Stimulated activated CD4-positive, alpha-beta T cell treated with anti-CD3 and anti-CD28 coated beads, Interleukin-4, amount 100 ng/mL, for 24 hours (primary cell): ENCODE data around the gene RUNX1.
"Not testable (repeated sequence)": the region's sequence is repeated elsewhere in the genome, so short reads cannot be mapped to it uniquely, and the experiment has no call there.

Source experiments
- DNase-seq: peaks from one replicate; pipeline ENCODE4 v3.0.0-alpha.2; 2020

RUNX1 gene

DNA sequence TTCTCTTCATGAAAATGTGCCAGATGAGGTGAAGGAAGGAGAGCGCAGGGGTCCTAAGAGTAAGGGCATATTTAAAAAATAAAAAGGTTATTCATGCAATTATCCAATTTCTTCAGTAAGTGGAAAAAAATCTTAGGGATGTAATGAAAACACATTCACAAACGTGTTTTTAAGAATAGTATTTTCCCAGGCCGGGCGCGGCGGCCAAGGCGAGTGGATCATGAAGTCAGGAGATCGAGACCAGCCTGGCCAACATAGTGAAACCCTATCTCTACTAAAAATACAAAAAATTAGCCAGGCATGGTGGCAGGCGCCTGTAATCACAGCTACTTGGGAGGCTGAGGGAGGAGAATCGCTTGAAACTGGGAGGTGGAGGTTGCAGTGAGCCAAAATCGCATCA, 82.2 kb downstream of the RUNX1 start:
- not testable (repeated sequence) for DNase-seq

DNA sequence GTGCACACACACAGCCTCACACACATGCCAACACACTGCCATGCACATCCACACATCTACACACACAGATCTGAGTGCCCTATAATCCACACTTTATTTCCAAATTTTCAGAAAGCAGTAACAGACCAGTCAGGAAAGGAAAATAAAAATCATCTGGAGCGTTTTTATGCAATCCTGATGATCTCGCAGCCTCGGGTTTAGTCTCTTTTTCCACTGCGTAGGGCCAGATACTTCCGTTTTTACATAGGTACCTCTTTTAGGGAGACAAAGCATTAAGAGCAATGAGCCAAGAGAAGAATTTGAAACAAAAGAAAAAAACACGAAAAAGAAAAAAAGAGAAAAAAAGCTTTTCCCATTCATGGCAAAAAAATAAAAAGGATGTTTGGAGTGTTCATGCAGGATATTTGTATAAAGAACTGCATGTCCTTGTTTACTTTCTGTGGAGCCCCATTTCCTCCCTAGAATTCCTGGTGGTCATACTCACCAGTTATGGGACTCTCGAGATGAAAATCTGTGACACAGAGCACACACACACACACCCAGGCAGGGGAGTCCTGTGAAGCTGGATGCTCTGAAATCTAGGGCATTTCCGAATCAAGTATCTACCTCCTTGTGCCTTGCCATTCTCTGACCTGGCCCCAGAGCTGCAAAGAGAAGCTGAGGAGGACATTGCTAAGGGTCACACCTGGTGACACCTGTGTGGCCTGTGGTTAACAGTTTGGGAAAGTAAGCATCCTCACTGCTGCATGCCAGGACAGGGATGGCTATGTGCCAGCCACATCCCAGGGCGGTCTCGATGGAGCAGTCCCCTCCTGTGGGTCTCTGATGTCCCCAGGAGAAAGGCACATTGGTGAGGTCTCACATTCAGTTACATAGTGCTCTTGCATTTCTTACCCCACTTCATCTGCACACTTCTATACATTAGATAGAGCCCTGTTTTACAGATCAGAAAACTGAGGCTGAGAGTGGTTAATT, 83.6 kb downstream of the RUNX1 start:
- no peak for DNase-seq

DNA sequence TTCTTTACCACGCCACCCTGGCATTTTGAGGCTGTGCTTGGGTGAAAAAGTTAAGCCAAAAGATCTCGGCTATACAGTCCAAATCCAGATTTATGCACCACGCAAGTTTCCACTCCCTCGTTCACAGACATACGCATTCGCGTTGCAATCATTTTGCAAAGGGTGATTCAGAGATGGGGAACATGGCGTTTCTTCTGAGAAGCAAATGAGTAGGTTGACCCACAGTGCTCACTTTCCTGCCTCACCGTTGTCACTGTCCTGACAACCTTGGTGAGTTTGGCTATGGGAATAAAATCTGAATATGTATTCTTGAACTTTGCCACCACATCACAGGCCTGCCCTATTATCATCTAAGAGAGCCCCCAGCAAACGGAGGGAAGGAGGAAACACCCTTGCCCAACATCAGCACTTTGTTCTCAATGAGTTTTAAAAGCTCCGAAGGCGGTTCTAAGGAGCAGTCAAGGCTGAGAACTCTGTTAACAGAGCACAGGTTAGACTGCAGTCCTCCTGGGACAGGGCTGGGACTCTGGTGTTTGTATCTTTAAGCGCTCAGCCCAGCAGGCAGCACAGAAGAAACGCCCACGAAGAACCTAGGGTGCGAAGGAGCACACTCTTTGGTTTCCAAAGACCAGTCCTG, 86.4 kb downstream of the RUNX1 start:
- peak; percentile 53 for DNase-seq

DNA sequence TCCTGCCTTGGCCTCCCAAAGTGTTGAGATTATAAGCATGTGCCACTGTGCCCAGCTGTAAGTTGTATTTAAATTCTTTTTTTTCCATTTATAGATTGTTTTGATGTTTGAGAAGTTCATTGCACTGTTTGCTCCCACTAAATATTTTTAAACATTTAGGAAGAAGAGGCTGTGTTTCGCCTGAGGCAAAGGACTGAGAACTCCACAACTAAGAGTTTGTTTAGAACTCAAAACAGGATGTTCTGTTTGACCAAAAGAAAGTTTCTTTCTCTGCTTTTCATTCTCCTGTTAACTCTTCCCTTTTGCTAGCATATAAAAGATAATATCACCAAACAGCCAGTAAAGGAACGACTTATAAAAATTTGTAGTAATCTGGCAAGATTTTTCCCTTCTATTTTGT, 87.0 kb downstream of the RUNX1 start:
- DNase-seq = no peak

DNA sequence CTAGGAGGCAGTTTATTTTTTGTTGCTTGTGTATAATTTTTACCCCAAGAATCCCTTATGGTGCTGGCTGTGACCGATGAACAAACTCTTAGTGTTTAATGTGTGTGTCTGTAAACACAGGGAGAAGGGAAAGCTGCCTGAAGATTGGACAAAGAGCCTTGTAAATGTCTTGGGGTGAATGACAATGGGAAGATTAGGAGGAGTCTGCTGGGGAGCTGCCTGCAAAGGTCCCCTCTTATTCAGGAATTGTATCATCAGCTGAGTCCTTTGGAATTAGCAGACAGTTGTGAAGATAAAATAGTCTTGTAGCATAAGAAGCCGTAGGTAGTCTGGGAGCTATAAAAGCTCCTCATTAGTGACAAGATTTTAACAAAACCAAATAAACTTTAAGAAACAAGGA, 88.4 kb downstream of the RUNX1 start:
- no peak for DNase-seq

DNA sequence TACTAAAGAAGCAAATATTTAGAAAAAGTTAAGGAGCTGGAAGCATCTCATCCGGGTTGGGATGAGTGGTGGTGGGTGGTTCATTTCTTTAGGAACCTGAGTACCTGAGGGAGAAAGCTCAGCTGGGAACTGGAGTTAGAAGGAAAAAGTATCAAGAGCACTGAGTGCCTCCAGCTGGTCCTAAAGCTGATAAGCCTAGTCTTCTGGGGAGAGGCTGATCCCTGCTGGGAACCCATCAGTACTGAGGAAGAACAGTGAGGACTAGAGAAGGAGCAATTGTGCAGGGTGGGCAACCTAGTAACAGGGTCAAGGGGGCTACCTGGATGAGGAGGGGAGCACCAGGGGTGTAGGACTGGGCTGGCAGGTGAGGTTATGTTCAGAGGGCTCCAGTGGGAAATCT, 89.5 kb downstream of the RUNX1 start:
- no peak for DNase-seq

DNA sequence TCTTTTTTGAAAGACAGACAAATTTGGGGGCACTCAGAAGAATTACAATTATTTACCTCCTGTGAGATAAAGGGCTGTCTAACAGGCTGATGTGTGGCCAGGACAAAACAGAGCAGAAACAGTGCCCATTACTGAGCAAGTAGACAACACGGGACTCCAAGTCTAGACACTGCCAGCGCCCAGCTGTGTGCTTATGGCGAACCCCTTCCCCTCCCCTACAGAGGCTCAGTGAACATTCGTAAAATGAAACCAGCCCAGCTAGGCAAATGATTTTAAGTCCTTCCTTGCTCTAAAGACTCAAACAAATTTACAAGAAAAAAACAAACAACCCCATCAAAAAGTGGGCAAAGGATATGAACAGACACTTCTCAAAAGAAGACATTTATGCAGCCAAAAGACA, 91.1 kb downstream of the RUNX1 start:
- no peak for DNase-seq

DNA sequence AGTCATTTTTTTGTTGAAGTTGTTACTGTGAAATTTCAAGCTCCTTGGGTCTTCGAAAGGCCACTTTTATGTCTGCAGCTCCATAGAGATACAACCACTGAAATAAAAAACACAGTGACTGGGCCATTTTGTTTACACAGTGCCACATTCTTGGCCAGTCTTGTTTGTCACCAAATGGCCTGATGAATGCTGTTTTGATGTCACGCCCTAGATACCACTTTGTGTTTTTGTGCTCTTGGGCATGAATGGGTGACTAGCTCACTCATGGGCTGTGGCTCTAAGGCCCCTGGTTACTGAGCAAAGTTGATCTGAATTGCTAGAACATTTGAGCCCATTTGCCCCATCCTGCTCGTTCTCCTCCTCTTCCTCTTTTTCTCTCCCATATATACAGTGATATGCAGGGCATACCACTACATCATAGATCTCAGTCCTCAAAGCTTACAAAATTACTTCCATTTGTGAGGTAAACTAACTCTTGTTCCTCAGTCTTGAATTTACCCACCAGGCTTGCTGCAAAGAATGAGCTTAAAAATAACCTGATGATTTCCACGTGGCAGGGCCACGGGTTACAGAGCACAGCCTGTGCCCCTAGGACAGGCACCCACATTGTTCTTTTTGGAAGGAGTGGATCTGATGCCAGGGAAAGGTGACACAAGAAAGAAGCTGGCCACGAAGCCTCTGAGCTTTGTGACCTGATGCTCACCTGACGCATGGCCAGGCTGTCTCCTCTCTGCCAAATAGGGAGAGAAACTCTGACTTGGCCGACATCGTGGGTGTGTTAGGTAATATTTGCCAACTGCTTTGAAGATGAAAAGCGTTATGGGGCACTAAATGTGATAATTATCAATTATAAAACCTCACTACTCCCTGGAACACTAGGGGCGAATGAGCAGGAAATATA, 92.4 kb downstream of the RUNX1 start:
- no peak for DNase-seq

DNA sequence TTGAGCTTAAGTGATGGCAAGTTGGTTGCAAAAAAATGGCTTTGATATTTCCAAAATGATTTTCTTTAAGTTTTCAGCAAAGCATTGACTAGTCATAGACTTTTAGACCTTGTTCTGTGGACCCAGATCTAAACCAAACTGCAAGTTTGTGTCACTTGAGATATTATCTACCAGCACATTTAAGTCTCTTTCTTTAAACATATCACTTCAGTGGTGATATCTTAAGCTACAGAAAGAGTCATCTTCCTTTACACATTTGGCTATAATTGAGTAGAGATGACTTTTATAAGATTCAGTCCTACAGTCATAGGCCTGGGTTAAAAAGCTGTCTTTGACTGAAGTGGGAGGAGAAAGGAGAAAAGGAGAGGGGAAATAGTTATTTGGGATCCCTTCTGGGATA, 95.2 kb downstream of the RUNX1 start:
- DNase-seq = no peak

DNA sequence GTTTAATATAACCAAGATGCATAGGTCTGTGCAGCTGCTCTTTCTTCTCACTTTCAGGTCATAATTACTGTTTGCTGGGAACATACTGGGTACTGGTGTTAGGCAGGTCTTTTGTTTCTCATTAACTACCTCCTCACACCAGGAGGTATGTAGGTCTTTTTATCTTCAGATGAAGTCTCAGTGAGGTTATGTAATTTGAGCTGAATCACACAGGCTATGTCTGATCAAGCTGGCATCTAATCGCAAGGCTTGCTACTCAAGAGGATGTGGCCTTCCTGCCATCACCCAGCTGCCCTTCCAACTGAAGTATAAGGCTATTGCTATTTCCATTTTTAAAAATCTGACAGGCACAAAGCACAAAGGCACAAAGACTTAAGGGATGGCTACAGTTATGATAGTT, 96.4 kb downstream of the RUNX1 start:
- no peak for DNase-seq

DNA sequence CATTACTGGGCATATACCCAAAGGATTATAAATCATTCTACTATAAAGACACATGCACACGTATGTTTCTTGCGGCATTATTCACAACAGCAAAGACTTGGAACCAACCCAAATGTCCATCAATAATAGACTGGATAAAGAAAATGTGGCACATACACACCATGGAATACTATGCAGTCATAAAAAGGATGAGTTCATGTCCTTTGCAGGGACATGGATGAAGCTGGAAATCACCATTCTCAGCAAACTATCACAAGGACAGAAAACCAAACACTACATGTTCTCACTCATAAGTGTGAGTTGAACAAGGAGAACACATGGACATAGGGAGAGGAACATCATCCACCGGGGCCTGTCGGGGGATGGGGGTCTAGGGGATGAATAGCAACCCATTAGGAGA, 97.2 kb downstream of the RUNX1 start:
- DNase-seq = not testable (repeated sequence)

DNA sequence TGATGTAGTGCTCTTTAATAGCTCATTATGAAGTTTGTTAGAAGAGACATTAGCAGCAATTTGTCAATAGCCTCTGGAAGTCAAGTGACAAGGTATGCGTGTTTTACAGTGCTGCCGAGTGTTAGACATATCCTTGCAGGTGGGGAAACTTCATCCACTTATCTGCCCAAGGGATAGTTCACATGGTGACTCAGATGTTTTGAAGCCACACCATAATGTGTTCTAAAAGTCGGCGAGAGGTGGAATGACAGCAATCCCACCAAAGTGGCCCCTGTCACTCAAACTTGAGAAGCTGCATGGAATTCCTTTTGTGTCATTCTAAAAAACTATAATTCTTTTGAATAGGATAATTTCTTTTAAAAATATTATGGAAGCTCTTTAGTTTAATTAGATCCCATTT, 98.1 kb downstream of the RUNX1 start:
- no peak for DNase-seq

DNA sequence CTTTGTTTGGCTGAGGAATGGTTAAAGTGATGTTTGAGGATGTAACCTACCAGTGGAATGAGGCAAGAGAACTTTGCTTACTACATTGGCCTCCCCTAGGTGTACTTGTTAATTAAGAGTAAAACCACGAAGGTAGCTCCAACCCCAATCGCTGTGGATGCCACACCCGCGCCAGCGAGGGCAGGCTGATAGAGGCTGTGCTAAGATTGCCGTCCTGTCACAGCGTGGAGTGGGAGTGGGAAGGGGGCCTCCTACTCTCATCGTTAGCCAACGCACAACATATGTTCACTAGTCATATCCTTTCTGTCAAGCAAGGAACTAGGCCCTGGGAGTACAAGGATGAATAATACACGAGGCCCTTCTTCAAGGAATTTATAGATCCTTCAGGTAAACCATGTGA, 99.6 kb downstream of the RUNX1 start:
- no peak for DNase-seq

DNA sequence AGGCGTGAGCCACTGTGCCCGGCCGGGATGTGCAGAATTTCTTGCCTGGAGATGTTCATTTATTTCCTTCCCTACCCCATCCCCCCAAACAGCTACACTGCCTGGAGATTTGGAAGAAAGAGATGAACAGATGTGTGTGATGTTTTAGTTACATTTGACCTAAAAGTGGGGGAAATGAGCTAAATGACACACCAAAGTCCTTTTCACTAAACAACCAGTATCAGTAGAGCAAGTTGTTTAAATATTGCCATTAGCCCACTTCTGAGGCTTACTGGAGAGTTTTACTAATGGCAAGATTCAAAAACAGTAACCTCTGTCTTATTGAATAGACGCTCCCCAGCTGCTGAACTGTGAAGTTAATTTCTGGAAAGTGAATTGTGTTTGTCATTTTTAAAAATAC, 100.1 kb downstream of the RUNX1 start:
- DNase-seq = no peak

DNA sequence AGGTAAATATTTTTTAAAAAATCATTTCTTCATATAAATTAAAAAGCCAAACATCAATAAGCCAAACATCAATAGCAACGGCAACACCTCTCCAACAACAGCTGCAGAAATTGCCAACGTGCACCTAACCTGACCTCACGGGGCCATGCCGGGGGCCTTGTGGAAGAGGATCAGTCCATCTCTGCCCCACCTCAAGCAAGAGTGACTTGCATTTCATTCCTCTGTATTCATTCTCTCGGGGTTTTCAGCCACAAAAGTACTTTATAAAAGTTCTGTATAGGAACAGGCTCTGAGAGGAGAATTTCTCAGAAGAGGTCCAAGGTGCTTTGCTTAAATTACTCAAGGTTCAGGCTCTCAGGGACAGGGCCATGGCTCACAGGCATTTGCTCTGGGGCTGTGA, 100.9 kb downstream of the RUNX1 start:
- no peak for DNase-seq

DNA sequence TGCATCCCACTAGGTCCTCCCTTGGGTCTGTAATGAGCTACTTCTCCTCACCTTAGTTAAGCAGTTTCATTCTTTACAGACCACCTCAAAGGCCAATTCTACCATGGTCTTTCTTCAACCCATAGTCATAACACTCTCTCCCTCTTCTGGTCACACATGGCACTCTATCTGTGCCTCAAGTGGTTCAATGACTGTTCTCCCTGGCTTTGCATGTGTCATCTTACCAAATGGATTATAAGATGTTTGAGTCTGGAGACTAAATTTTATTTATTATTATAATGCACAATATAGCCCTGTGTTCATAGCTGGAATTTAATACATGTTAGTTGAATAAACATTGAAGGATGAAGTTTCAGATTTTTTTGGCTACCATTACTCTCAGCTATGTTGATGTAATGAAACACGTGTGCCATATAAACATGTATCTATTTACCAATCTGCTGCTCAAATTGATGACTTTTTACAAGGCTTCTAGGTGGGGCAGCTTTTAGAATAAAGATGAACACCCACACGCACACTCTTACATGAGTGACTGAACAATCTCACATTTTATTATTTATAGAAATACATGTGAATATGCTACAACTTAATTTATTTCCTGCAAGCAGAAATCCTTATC, 102.1 kb downstream of the RUNX1 start:
- DNase-seq = no peak

DNA sequence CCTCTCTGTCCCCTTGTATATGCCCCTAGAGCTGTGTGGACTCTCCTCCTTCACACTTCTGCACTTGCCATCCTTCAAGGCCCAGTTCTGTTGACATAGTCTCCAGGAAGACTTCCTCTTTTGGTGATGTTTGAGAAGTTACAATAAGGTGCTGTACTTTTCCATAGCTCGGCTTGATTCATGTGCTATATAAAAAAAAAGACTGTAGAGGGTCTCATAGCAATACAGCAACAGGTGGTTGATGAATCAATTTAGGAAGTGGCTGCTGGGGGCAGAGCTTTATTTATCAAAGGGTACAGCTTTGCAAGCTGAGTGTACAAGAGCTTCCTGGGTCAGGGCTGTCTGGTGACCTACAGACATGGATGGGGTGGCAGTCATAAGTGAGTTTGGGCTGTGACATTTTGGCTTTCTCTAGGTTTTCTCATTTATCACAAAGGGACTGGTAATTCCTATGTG, 102.7 kb downstream of the RUNX1 start:
- no peak for DNase-seq

DNA sequence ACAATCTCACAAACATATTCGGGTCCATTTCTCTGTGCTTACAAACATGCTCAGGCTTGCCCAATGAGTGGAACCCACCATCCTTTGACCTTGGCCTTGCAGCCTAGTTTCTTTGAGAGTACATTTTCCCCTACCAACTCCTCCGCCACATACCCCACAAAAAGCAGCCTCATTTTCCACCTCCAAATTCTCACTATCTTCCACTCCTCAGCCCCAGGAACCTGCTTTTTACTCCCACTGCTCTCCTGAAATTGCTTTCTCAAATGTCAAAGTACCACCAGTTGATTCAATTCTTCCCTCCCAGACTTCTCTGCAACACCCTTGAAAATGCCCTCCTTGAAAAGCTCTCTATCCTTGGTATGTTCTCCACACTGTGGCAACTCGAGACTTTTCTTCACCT, 103.8 kb downstream of the RUNX1 start:
- peak; percentile 32 for DNase-seq

DNA sequence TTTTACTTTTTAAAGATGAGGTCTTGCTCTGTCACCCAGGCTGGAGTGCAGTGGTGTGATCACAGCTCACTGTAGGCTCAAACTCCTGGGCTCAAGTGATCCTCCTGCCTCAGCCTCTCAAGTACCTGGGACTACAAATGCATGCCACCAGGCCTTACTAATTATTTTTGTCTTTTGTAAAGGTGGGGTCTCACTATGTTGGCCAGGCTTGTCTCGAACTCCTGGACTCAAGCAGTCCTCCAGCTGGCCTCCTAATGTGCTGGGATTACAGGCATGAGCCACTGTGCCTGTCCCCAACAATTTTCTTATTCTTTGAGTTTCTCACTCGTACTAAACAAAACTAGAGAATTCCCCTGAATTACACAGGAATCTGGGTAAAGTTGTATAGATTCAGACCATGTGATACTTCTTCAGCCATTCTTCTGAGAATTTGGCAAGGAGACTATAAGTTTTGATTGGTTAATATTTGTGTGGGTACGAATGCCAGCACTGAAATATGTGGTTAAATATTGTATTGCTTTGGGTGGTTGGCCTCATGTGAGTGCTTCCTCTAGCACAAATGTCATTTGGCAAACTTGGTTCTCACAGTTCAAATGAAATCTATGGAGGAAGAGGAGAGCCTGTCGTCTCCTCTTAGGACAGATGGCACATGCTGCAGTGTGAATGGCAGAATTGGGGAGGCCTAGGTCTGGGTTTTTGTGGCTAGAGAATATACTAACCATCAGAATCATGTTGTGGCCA, 104.9 kb downstream of the RUNX1 start:
- DNase-seq = no peak

DNA sequence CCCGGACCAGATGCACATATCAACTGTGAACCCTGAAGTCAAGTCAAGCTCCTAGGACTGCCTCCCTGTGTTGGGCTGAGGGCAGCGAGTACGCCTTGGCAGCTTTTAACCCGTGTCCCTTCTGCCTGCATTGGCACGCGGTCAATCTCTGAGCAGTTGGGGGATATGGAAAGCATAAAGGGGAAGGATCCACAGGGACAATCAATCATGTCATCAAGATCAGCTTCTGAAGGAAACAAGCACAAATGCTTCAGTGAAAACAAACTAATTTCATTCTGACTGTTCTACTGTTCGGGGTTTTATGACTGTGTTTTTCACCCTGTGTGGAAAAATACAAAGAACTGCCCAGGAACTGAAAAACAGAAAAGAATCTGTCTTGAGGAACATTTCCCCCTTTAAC, 106.2 kb downstream of the RUNX1 start:
- DNase-seq = no peak

DNA sequence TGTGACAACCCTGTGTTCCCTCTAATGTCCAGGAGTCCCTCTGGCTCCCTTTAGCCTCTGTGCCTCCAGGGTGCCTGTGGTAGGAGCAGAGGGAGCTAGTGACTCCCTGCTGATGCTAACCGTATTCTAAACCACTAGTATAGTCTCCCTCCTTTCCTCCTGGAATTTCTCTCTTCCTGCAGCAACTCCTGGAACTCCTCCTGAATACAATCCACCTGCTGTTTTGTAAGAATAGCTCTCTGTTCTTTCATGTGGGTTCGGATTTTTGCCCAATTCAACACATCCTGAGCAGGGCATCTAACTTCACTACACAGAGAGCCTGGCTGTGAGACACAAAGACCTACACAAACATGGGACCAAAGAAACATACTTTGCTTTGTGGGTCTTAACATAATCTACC, 107.9 kb downstream of the RUNX1 start:
- DNase-seq = no peak

DNA sequence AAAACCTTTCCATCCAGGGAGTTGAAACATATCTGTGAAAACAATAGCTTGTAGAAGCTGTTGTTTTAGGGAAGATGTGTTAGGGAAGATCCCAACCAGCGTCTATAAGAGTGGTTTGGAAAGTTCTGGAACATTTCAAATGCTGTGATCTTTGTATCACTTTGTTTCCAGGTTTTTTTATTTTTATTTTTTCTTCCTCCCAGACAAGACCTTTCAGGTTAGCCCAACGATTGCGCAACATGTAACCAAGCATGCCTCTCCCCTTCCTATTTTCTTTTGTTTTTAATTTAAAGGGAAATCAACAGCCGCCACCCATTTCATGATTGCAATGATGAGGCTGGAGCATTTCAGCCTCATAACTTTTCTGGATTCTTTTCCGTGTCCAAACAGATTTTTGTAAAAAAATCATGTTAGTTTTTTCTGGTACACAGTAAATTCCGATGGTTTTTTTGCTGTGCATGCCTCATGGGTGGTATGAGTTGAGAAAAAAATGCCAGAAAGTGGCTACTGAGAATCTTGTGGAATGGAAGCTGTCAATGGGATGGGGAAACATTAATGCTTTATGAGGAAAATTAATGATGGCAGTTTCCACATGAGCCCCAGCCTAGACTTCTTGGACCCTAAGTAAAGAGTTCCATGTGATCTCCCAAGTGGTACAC, 109.3 kb downstream of the RUNX1 start:
- no peak for DNase-seq
